ENCODE results near the gene GMPPA.

The GMPPA gene

GRCh38 chr2:219554350-219554749 lies 55.7 kb downstream of the GMPPA start:
- Histone ChIP-seq H3K36me3 (ENCODE audit: insufficient read depth, low read length) (no peaks in the 10 kb centered on the region), H2AFZ (ENCODE audit: low read length, unreplicated experiment) (no peak overlapping the region), H3K4me1 (ENCODE audit: control insufficient read depth, insufficient read depth, low read length, unreplicated experiment) (peaks cover 6% of the 10 kb centered on the region), H3K79me2 (ENCODE audit: control insufficient read depth, insufficient read depth, low read length, unreplicated experiment) (no peaks in the 10 kb centered on the region), H3K27ac (ENCODE audit: low read depth, low read length) (no peak overlapping the region), H3K27me3 (ENCODE audit: insufficient read depth, low read length) (peaks cover 3% of the 10 kb centered on the region; the same call in 1 of the 2 replicates), H3K4me3 (ENCODE audit: low read depth, low read length) (no peak overlapping the region)

GRCh38 chr2:219555956-219556355 lies 57.3 kb downstream of the GMPPA start:
- Histone ChIP-seq H3K4me1 (ENCODE audit: control insufficient read depth, insufficient read depth, low read length, unreplicated experiment) (peaks cover 6% of the 10 kb centered on the region), H2AFZ (ENCODE audit: low read length, unreplicated experiment) (no peak overlapping the region), H3K4me3 (ENCODE audit: low read depth, low read length) (no peak overlapping the region), H3K27ac (ENCODE audit: low read depth, low read length) (no peak overlapping the region), H3K36me3 (ENCODE audit: insufficient read depth, low read length) (no peaks in the 10 kb centered on the region), H3K79me2 (ENCODE audit: control insufficient read depth, insufficient read depth, low read length, unreplicated experiment) (no peaks in the 10 kb centered on the region), H3K27me3 (ENCODE audit: insufficient read depth, low read length) (peaks cover 3% of the 10 kb centered on the region; the same call in 1 of the 2 replicates)

- Histone ChIP-seq H3K4me1 (ENCODE audit: control insufficient read depth, insufficient read depth, low read length, unreplicated experiment) (peaks cover 6% of the 10 kb centered on the region), H3K27ac (ENCODE audit: low read depth, low read length) (no peak overlapping the region), H3K4me3 (ENCODE audit: low read depth, low read length) (no peak overlapping the region), H3K36me3 (ENCODE audit: insufficient read depth, low read length) (no peaks in the 10 kb centered on the region), H2AFZ (ENCODE audit: low read length, unreplicated experiment) (no peak overlapping the region), H3K27me3 (ENCODE audit: insufficient read depth, low read length) (peaks cover 3% of the 10 kb centered on the region; the same call in 1 of the 2 replicates), H3K79me2 (ENCODE audit: control insufficient read depth, insufficient read depth, low read length, unreplicated experiment) (no peaks in the 10 kb centered on the region)
Measured at GRCh38 chr2:219556413-219556812, 57.7 kb downstream of the GMPPA start.
